PFSK-1 (cell line): ENCODE data around the gene SPINDOC.

Experiments
- FOXP2 ChIP-seq: optimal IDR thresholded peaks from 2 replicates; pipeline ENCODE3; 2011; ENCODE audit warnings: borderline replicate concordance, control low read depth, inconsistent platforms; ENCODE audit not compliant: insufficient read depth; ENCODE audit errors: extremely low read length, extremely low read depth
- POLR2AphosphoS5 ChIP-seq: IDR thresholded peaks from 2 replicates; pipeline ENCODE4 v1.6.1; 2012; ENCODE audit warnings: low read depth, mild to moderate bottlenecking, control low read depth, low read length, moderate library complexity
- SIN3A ChIP-seq: IDR thresholded peaks from 2 replicates; pipeline ENCODE4 v1.6.1; 2012; ENCODE audit warnings: mild to moderate bottlenecking, low read length, moderate library complexity, borderline replicate concordance; ENCODE audit not compliant: insufficient read depth
- TAF1 ChIP-seq: IDR thresholded peaks from 2 replicates; pipeline ENCODE4 v1.6.1; 2012; ENCODE audit warnings: low read length, control low read depth, borderline replicate concordance; ENCODE audit not compliant: insufficient read depth
- TF ChIP-seq, protein P1 (sequence below), 2 experiments: IDR thresholded peaks; 2 replicates each; pipeline versions ENCODE4 v1.6.1 to v1.8.0; 2011 to 2012; ENCODE audit warnings: low read depth in 2 of 2, low read length in 2 of 2, control low read depth in 1 of 2, inconsistent platforms in 1 of 2, mild to moderate bottlenecking in 1 of 2, moderate library complexity in 1 of 2; ENCODE audit not compliant: insufficient read depth in 1 of 2

SPINDOC gene

DNA sequence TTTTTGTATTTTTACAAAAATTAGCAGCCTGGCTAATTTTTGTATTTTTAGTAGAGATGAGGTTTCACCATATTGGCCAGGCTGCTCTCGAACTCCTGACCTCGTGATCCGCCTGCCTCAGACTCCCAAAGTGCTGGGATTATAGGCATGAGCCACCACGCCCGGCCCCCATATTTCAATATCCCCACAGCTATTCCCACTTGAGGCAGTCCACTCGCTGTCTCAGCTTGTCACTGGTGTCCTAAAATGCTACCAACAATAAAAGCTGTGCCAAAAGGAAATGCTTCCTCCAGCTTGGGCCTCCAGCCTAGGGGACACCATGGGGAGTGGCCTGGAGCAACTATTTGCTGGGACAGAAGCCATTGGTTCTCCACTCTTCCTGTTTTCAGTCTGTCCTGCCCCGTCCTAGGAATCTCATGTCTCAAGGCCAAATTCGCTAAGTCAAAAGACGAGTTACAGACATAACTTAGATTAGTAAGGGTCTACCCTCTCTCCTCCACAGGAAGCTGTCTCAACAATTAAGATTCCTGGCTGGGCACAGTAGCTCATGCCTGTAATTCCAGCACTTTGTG is 7.3 kb upstream of the SPINDOC start:
- TF ChIP-seq TAF1 (no peak), SIN3A (no peak), FOXP2 (no peak), POLR2AphosphoS5 (no peak)
- TF ChIP-seq, protein P1, sequence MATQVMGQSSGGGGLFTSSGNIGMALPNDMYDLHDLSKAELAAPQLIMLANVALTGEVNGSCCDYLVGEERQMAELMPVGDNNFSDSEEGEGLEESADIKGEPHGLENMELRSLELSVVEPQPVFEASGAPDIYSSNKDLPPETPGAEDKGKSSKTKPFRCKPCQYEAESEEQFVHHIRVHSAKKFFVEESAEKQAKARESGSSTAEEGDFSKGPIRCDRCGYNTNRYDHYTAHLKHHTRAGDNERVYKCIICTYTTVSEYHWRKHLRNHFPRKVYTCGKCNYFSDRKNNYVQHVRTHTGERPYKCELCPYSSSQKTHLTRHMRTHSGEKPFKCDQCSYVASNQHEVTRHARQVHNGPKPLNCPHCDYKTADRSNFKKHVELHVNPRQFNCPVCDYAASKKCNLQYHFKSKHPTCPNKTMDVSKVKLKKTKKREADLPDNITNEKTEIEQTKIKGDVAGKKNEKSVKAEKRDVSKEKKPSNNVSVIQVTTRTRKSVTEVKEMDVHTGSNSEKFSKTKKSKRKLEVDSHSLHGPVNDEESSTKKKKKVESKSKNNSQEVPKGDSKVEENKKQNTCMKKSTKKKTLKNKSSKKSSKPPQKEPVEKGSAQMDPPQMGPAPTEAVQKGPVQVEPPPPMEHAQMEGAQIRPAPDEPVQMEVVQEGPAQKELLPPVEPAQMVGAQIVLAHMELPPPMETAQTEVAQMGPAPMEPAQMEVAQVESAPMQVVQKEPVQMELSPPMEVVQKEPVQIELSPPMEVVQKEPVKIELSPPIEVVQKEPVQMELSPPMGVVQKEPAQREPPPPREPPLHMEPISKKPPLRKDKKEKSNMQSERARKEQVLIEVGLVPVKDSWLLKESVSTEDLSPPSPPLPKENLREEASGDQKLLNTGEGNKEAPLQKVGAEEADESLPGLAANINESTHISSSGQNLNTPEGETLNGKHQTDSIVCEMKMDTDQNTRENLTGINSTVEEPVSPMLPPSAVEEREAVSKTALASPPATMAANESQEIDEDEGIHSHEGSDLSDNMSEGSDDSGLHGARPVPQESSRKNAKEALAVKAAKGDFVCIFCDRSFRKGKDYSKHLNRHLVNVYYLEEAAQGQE (IDR thresholded peaks at IDR 0.05; ENCODE audit: insufficient read depth in 1 of 2, low read depth in 2 of 2, low read length in 2 of 2) = no peak

DNA sequence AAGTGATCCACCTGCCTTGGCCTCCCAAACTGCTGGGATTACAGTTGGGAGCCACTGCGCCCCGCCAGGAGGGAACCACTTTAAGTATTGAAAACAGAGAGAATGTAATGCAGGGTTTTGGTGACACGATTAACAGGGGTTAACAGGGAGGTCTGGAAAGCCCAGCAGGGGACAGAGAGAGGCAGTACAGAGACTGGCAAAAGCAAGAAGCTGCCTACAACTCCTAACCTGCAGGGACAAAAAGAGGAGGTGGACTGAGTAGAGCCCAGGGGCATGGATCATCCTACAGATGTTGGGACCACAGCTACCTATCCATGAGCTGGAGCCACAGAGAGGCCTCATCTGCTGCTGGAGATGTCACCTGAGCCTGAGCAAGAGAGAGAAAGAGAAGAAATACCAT is 1.7 kb upstream of the SPINDOC start:
- TF ChIP-seq POLR2AphosphoS5 (no peak), FOXP2 (no peak), TAF1 (no peak), SIN3A (no peak)
- TF ChIP-seq, protein P1 (IDR thresholded peaks at IDR 0.05; ENCODE audit: insufficient read depth in 1 of 2, low read depth in 2 of 2, low read length in 2 of 2) = no peak

DNA sequence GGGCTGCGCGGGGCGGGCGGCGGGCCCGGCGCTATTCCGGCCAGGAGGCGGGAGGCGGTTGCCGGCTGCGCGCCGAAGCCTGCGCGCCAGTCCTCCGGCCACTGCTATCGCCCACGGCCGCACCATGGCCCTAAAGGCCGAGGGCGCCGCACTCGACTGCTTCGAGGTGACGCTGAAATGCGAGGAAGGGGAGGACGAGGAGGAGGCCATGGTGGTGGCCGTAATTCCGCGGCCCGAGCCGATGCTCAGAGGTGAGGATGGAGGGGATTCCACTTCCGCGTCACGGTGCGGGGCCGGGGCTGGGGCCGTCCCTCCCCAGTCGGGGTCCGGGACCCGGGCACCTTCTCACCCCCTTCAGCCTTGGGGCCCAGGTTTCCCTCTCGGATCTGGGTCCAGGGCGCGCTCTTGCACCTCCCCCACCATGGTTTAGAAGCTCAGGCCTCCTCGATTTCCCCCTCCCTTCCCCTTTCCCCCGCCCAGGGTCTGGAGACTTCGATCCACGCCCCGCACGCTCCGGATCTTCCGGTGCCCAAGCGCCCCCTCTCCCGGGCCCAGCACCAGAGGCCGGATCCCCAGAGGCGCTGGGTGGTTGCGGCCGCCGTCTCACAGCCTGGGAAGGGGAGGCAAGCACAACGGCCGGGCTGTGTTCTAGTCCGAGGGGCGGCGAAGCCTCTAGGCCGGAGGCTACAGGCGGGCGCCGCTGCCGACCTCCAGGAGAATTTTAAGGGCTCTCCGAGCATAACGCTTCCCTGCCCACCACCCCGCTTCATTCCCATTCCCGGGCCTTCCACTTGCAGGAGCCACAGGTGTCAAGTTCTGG is 517 bp downstream of the SPINDOC start:
- TF ChIP-seq, protein P1 (IDR thresholded peaks at IDR 0.05; ENCODE audit: insufficient read depth in 1 of 2, low read depth in 2 of 2, low read length in 2 of 2) = no peak
- no peak for TF ChIP-seq FOXP2
- TF ChIP-seq SIN3A = peak; percentile 28; the same call in 1 of the 2 replicates
- TF ChIP-seq POLR2AphosphoS5 = peak; percentile 26; the same call in 1 of the 2 replicates
- no peak for TF ChIP-seq TAF1

DNA sequence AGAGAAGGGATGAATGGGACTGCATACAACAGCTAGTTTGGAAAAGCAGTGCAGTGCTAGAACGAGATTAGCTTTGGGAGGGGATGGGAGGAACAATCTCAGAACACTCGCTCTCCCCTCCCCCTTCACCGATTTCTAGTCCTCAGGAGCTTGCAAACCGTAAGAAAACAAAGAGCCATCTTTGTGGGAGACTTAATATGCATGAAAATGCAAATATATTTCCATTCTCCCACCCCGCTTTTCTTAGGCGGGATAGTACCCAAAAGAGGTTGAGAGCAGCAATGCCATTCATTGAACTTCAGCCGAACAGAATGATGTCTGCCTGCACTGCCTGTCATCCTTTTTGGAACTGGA is 1.1 kb downstream of the SPINDOC start:
- TF ChIP-seq FOXP2 (no peak), SIN3A (no peak), POLR2AphosphoS5 (no peak)
- TF ChIP-seq, protein P1 (IDR thresholded peaks at IDR 0.05; ENCODE audit: insufficient read depth in 1 of 2, low read depth in 2 of 2, low read length in 2 of 2) = no peak
